Effector memory CD4-positive, alpha-beta T cell (primary cell): ENCODE measurements around the gene ZNF319.

Source experiments
- DNase-seq, 3 donors: peaks; one replicate each; pipeline ENCODE4 v3.0.0-alpha.2; 2020
- H3K27ac ChIP-seq: 2 replicates; pipeline ENCODE4 v1.7.0; 2013; ENCODE audit warnings: mild to moderate bottlenecking, low read length, moderate library complexity; ENCODE audit not compliant: insufficient read depth, poor library complexity, severe bottlenecking
- H3K27me3 ChIP-seq: replicated peaks from 2 replicates; pipeline ENCODE4 v1.7.0; 2013; ENCODE audit warnings: mild to moderate bottlenecking, low read length; ENCODE audit not compliant: insufficient read depth, control insufficient read depth, poor library complexity, severe bottlenecking
- H3K36me3 ChIP-seq: 2 replicates; pipeline ENCODE4 v1.7.0; 2013; ENCODE audit warnings: mild to moderate bottlenecking, low read length, moderate library complexity; ENCODE audit not compliant: control insufficient read depth, insufficient read depth
- H3K4me1 ChIP-seq: 2 replicates; pipeline ENCODE4 v1.7.0; 2013; ENCODE audit warnings: low read length, mild to moderate bottlenecking; ENCODE audit not compliant: control insufficient read depth, insufficient read depth, poor library complexity, severe bottlenecking
- H3K4me3 ChIP-seq: 2 replicates; pipeline ENCODE4 v1.7.0; 2013; ENCODE audit warnings: low read length, low read depth, mild to moderate bottlenecking; ENCODE audit not compliant: insufficient read depth, poor library complexity, severe bottlenecking
- H3K9me3 ChIP-seq: 2 replicates; pipeline ENCODE4 v1.7.0; 2013; ENCODE audit warnings: mild to moderate bottlenecking, low read length, moderate library complexity; ENCODE audit not compliant: control insufficient read depth

The ZNF319 gene

GRCh38 chr16:57946181-57946801 is 54.2 kb downstream of the ZNF319 start:
- Histone ChIP-seq H3K27me3 (peaks cover 3% of the 10 kb centered on the region), H3K9me3 (no peaks in the 10 kb centered on the region), H3K27ac (no peak overlapping the region), H3K4me1 (no peaks in the 10 kb centered on the region), H3K36me3 (no peaks in the 10 kb centered on the region), H3K4me3 (no peak overlapping the region)
- DNase-seq, result no peak

DNA sequence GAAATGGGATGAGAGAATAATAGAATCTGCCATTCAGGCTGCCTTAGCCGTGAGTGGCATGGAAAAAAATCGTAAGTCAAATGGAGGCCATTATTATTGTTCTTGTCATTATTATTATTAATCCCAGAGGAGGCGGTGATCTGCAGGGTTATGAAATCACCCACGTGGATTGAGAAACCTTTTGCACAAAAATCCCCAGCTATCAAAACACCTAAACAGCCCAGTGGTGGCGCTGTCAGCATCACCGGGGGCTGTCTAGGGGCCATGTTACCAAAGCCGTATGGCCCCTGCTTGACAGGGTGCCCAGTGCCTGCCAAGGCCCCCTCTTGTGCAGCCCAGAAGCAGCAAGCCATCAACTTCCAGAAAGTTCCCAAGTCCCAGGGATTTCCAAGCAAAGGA is 54.7 kb downstream of the ZNF319 start:
- no peak for DNase-seq
- H3K27me3 ChIP-seq, result peaks cover 3% of the 10 kb centered on the region

DNA sequence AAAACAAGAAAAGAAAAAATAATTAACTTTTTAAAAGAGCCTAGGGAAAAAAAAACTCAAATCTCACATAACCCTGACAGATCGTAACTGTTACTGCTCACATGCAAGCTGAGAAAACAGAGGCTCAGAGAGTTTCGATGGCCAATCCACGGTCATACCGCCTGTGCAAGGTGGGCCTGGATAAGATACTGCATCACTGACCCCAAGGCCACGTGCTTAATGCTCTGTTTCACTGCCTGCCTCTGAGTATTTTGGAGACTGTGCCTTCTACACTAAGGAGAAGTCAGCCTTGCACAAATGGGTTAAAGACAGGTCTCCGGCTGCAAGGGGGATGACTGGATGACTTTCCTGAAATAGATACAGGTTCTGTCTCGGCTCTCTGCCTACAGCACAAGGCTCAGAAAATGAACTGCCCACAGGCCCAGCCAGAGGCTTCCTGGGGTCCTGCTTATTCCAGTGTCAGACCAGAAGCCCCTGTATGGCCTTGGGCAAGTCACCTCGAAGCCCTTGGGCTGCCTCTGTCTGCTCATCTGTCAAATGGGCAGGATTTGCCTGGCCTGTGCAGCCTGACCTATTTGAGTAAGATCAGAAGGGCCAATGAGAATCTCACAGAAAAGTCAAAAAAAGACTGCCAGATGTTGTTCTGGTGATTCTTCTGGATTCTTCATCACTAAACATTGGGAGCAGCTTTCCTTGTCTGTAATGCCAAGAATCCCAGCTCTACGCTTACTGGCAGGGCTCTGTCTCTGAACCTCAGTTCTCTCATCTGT is 55.3 kb downstream of the ZNF319 start:
- no peaks in the 10 kb centered on the region for H3K36me3 ChIP-seq
- H3K9me3 ChIP-seq, result no peaks in the 10 kb centered on the region
- no peaks in the 10 kb centered on the region for H3K27me3 ChIP-seq
- no peak overlapping the region for H3K27ac ChIP-seq
- no peak overlapping the region for H3K4me3 ChIP-seq
- no peak for DNase-seq
- H3K4me1 ChIP-seq, result no peaks in the 10 kb centered on the region

More for the DNA sequence above, 54.7 kb downstream of the ZNF319 start:
- Histone ChIP-seq H3K4me1 (no peaks in the 10 kb centered on the region), H3K27ac (no peak overlapping the region), H3K4me3 (no peak overlapping the region), H3K9me3 (no peaks in the 10 kb centered on the region), H3K36me3 (no peaks in the 10 kb centered on the region)
